Measurements from ENCODE around the gene SLA2.

SLA2 gene

GRCh38 chr20:36607586-36608387, 38.2 kb downstream of the SLA2 start:
- DNase-seq = no peak
- Histone ChIP-seq H3K9me3 (no peaks in the 10 kb centered on the region), H3K27me3 (no peaks in the 10 kb centered on the region), H3K4me3 (ENCODE audit: low read depth, low read length) (no peak overlapping the region), H3K36me3 (peaks cover 43% of the 10 kb centered on the region), H3K4me1 (no peaks in the 10 kb centered on the region)
- no peak for TF ChIP-seq CTCF (IDR thresholded peaks at IDR 0.05; ENCODE audit: low read depth, low read length)

- Histone ChIP-seq H3K36me3 (peaks cover 30% of the 10 kb centered on the region), H3K4me1 (no peaks in the 10 kb centered on the region), H3K4me3 (ENCODE audit: low read depth, low read length) (peak overlapping the region; percentile 99), H3K9me3 (no peaks in the 10 kb centered on the region), H3K27me3 (no peaks in the 10 kb centered on the region)
- no peak for TF ChIP-seq CTCF (IDR thresholded peaks at IDR 0.05; ENCODE audit: low read depth, low read length)
- no peak for DNase-seq
Measured at GRCh38 chr20:36606158-36607066, 39.6 kb downstream of the SLA2 start.

- Histone ChIP-seq H3K9me3 (no peaks in the 10 kb centered on the region), H3K4me3 (ENCODE audit: low read depth, low read length) (peak within 1 kb of the TSS; percentile 99), H3K4me1 (no peaks in the 10 kb centered on the region), H3K36me3 (peaks cover 25% of the 10 kb centered on the region), H3K27me3 (no peaks in the 10 kb centered on the region)
- peak; percentile 92 for TF ChIP-seq CTCF (IDR thresholded peaks at IDR 0.05; ENCODE audit: low read depth, low read length)
- DNase-seq = peak; percentile 99
Measured at GRCh38 chr20:36605399-36606157, 40.4 kb downstream of the SLA2 start, which contains the start of gene RAB5IF. TSS of gene RAB5IF (plus strand) at chr20:36605779. CDS start at chr20:36605952, 173 bp downstream.

GRCh38 chr20:36604952-36605398, 41.0 kb downstream of the SLA2 start:
- TF ChIP-seq CTCF (IDR thresholded peaks at IDR 0.05; ENCODE audit: low read depth, low read length) = no peak
- H3K9me3 ChIP-seq = no peaks in the 10 kb centered on the region
- H3K4me1 ChIP-seq = no peaks in the 10 kb centered on the region
- no peaks in the 10 kb centered on the region for H3K27me3 ChIP-seq
- H3K4me3 ChIP-seq (ENCODE audit: low read depth, low read length) = peak overlapping the region; percentile 48
- no peak for DNase-seq
- H3K36me3 ChIP-seq = peaks cover 19% of the 10 kb centered on the region

- DNase-seq = no peak
- no peak overlapping the region for H3K4me3 ChIP-seq (ENCODE audit: low read depth, low read length)
- H3K9me3 ChIP-seq = no peaks in the 10 kb centered on the region
- no peaks in the 10 kb centered on the region for H3K27me3 ChIP-seq
- H3K4me1 ChIP-seq = no peaks in the 10 kb centered on the region
- no peak for TF ChIP-seq CTCF (IDR thresholded peaks at IDR 0.05; ENCODE audit: low read depth, low read length)
- no peaks in the 10 kb centered on the region for H3K36me3 ChIP-seq
Measured at GRCh38 chr20:36601540-36601939, 44.5 kb downstream of the SLA2 start.
